Measurements from ENCODE around the gene TNFSF11.
A peak's percentile ranks its signal among the peaks of the same experiment; 100 is the strongest.

Gene TNFSF11

GRCh38 chr13:42561752-42562467 is 12.0 kb upstream of the TNFSF11 start:
- DNase-seq = no peak

- no peak for DNase-seq
These were observed 6.0 kb upstream of the TNFSF11 start for GRCh38 chr13:42567906-42568305.

DNA sequence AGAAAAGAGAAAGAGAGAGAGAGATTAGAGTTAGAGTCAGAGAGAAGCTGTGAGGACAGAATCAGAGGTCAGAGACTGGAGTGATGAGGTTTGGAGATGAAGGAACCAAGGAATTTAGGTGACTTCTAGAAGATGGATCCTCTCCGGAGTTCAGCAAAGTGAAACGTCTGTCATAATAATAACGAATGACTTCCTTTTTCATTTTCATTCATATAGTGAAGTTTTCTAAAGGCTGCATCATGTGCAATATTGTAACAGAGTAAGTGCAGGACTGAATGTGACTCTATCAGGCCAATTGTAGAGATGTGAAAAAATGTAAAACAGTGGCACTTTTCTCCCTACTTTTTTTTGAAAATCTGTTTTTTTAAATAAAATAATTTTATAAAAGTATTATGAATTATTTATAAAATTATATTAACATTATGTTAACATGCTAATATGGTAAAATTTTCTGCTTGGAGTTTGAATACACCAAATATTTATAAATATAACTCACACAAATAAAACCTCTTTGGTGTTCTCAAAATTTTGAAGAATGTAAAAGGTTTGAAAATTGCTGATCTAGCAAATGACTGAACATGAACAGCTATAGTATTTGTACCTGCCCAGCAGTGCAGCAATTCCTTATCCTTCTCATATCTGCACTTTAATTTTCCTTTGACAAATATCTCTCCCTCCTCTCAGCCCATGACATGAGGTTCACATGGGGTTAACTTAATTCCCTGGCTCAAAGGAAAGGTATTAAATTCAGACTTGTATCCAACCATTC is 4.2 kb upstream of the TNFSF11 start:
- no peak for DNase-seq

- DNase-seq = no peak
These were observed 2.1 kb upstream of the TNFSF11 start for GRCh38 chr13:42571895-42572294.

DNA sequence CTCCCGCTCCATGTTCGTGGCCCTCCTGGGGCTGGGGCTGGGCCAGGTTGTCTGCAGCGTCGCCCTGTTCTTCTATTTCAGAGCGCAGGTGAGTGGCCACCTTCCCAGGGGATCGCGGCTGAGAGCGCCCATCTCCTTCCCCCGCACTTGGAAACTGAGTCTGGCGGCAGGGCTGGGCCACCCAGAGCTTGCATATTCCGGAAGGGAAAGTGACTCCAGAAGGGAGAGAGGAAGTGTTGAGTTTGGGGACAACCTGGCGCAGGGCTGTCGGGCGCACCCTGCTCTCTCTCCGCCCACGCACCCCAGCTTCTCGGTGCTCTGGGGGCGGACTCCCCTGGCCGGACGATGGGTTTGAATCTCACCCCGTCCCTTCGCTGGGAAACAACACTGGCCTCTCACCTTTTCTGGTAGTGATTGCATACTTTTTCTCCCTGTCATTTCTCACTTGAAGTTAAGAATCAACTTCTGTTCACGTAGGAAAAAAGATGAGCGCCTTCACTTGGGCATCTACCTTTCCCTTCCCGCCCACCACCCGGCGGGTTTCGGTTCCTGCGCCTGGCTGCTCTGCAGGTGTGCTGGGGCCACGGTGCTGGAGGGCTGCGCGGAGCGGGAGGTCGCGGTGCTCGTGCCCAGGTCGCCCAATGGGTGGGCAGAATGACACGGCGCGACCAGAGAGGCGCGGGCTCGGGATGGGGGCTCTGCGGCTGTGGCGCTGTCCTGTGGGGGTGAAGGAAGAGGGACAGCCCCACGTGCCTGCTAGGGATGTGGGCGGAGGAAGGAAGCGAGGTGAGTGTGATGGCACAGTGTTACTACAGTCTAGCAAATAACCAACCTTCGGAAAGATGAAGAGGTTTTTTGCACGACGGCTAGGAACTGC is 721 bp downstream of the TNFSF11 start:
- peak; percentile 66 for DNase-seq

GRCh38 chr13:42575938-42576337 is 2.0 kb downstream of the TNFSF11 start:
- DNase-seq = no peak

GRCh38 chr13:42577538-42577937 is 3.6 kb downstream of the TNFSF11 start:
- no peak for DNase-seq

DNA sequence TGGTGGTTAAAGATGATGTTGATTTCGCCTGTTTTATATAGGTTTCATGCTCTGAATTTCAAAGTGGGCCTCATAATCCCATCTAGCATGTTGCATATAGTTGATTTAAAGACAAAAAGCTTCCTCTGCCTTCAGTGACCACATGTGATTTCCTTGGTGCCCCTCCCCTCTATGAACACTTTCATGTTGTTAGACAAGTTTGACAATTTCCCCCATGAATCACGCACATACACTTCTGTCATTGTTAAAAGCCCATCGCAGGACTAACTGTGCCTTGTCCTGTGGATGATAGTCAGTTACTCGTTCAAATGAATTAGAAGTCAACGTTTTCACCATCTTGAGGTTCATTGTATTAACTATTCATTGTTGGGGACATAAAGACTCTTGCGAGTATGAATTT is 6.7 kb downstream of the TNFSF11 start:
- no peak for DNase-seq

- no peak for DNase-seq
These were observed 7.5 kb downstream of the TNFSF11 start for GRCh38 chr13:42581427-42581826.

GRCh38 chr13:42591602-42592001 is 17.6 kb downstream of the TNFSF11 start:
- no peak for DNase-seq

- DNase-seq = no peak
These were observed 19.3 kb downstream of the TNFSF11 start for GRCh38 chr13:42592915-42593900.

DNA sequence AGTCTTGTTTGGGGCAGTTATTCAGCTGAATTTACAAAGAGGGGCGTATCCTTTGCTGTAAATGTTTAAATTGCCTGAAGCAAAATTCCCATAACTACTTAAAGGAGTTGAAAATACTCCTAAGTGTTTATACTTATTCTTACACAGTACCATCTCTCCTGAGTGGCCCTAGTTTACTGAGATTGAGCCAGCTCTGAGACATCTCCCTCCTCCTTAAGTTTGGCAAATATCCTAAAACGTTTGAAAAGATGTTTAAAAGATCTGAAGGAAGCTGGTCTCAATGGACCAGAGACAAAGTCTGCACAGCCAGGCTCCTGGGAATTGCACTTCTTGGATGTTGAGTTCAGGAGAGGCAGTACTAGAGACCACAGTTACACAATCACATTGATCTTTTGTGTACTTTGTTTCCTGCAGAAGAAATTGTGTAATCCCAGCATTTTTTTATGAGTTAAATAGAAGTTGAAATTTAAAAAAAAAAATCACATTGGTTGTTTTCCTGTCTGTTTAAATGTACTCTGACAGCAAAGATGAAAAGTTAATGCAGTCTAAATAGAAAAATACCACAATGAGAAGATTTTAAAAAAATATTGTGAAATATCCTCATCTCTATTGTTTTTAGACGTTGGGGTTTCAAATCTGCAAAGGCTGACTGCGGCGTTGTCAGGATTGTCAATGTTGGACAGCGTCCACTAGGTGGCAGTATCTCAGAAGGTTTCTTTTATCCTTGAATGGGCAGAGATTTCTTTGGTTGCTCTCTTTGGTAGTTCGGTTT is 20.7 kb downstream of the TNFSF11 start:
- peak; percentile 44 for DNase-seq

DNA sequence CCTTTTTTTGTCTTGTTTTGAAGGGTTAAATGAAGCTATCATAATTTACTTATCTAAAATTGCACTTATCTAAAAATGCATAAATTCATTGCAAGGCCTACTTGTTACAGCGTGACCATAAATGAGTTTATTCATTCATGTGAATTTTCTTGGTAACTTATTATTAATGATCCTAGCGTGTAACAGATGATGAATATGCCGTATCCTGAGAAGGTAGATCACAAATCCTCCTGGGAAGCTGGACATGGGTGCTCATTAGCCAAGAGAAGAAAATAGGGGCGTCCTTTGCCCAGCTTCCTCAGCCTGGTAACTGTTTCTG is 21.3 kb downstream of the TNFSF11 start:
- no peak for DNase-seq

- no peak for DNase-seq
These were observed 23.6 kb downstream of the TNFSF11 start for GRCh38 chr13:42597505-42597904.

DNA sequence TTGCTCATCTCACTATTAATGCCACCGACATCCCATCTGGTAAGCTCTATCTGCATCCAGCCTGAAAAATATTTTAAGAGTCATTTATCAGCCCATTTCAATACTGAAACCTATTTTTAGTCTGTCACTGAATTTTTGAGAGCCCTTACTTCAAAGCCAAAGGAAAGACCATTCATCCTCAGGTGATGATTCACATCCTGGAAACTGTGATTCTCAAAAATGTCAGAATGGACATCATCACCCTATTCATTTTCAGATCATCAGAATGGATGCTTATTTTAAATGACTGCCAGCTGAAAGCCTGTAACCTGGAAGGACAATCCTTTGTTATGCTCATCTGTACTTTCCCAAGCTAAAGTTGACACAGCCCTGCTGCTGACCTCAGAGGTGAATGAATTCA is 27.0 kb downstream of the TNFSF11 start:
- DNase-seq = no peak

DNA sequence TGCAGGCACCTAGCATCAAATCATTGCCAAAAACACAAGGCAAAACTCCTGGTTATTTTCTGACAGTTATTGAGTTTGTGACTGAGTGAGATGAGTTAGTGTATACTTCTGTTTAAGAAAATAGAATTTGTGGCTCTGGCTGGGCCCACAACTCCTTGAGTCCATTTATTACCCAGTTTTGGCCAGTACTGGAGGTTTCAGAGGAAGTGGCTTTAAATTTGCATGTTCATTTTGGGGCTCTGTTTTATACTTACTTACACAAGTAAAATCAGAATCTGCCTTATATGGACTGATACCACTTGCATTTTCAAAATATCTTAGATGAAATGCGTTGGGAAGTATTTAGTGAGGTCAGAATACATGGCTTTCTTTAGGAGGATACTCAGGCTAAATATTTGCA is 29.0 kb downstream of the TNFSF11 start:
- no peak for DNase-seq

GRCh38 chr13:42603571-42603970 is 29.6 kb downstream of the TNFSF11 start:
- no peak for DNase-seq

DNA sequence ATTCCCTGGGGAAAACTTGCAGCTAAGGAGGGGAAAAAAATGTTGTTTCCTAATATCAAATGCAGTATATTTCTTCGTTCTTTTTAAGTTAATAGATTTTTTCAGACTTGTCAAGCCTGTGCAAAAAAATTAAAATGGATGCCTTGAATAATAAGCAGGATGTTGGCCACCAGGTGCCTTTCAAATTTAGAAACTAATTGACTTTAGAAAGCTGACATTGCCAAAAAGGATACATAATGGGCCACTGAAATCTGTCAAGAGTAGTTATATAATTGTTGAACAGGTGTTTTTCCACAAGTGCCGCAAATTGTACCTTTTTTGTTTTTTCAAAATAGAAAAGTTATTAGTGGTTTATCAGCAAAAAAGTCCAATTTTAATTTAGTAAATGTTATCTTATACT is 33.6 kb downstream of the TNFSF11 start:
- no peak for DNase-seq

DNA sequence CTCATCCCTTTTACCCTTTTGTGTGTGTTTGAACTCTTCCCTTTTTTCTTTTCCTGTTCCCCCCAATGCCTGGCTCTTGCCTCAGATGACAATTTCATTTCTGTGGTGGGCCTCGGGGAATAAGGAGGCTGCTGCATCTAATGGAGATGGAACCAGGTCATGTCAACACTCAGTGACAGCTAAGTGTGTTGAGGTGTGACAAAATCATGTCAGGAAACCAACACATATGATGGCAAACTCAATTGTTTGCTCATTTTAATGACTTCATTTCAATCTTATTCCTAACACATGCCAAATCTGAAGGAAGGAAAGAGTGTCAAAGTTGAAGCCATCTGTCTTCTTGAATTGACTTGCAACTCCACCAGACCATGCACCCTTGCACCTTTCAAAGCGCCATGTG is 36.7 kb downstream of the TNFSF11 start:
- DNase-seq = no peak

DNA sequence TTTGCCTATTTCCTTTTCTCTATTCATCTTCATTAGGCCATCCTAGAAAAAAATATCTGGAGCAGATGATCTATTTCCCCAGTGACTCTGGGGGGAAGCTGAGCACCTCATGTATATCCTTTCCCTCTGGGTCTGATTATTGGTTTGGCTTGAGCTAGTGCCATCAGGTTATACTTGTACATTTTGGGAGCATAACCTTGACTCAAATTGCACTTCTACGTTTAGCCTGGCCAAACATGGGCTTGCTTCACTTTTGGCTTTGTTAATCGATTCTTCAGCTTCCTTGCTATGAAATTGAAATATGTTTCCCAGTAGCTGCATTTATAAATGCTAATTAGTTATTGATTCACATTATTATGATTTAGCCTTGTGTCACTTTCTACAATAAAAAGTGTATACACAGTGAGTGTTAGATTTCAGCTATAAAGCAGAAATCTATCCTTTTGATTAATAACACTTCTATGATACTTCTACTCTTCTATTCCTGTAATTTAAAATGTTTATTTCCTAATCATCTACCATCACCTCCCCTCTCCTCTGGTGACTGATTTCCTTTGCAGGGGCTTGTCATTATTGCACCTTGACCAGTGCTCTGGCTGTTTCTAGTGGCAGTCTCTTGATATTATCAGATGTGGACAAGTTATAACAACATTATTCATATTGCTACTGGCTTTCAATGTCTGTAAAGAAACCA is 37.3 kb downstream of the TNFSF11 start:
- DNase-seq = no peak
